ENCODE results near the gene FANCC.
"Not testable (repeated sequence)": the region's sequence is repeated elsewhere in the genome, so short reads cannot be mapped to it uniquely, and the experiment has no call there.

FANCC gene

DNA sequence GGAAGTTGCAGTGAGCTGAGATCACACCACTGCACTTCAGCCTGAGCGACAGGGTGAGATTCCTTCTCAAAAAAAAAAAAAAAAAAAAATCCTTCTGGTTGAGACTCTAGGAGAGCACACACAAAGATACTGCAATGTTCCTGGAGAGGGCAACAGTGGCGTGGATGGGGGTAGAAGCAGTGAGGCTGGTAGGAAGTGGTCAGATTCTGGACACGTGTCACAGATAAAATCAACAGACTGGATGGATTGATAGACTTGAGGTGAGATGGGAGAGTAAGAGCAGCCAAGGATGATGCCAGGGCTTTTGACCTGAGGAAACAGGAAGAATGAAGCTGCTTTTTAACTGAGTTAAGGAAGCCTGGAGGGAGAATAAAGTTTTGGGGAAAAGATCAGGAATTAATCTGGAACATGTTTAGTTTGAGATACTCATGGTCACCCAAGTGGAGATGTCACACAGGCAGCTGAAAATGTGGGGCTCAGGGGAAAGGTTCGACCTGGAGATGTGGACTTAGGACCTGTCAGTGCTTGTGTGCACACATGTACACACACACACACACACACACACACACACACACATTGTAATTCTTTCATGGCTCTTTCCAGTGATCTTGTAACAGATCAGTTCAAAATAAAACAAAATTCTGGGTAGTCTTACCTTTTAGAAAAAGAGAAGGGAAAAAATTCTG lies 88.1 kb downstream of the FANCC start:
- DNase-seq (ENCODE audit: low read depth in 3 of 3), result no peak

DNA sequence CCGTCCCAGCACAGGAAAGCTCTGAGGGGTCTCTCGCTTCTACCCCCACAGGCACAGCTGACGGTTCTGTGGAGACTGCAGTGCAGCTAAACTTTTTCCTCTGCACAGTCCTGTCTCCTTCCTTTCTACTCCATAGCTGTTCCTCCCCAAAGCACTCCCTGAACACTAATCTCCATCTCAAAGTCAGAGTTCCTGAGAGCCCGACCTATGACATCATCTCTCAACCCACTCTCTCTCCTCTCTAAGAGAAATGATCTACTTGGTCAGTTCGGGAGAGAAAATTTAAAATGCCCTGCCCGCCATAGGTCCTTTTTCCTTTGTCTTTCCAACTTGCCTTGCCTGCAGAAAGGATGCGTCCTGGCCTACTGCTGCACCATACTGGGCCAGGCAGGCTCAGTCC lies 90.6 kb downstream of the FANCC start:
- no peak for DNase-seq (ENCODE audit: low read depth in 3 of 3)

DNA sequence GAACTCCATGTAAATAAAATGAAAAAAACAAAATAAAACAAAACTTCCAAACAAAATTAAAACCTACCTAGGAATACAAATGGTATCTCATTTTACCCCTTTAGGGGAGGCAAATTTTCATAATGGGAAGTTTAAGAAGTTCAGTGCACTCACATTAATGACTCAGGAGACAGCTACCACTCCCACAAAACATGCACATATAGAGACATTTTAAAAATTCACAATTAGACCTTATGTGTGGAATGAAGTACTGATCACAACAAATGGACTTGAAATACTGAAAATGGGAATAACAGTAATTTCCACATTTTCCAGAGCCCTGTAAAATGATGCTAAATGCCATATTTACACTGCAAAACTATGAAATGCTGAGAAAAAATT lies 91.8 kb downstream of the FANCC start:
- no peak for DNase-seq (ENCODE audit: low read depth in 3 of 3)

DNA sequence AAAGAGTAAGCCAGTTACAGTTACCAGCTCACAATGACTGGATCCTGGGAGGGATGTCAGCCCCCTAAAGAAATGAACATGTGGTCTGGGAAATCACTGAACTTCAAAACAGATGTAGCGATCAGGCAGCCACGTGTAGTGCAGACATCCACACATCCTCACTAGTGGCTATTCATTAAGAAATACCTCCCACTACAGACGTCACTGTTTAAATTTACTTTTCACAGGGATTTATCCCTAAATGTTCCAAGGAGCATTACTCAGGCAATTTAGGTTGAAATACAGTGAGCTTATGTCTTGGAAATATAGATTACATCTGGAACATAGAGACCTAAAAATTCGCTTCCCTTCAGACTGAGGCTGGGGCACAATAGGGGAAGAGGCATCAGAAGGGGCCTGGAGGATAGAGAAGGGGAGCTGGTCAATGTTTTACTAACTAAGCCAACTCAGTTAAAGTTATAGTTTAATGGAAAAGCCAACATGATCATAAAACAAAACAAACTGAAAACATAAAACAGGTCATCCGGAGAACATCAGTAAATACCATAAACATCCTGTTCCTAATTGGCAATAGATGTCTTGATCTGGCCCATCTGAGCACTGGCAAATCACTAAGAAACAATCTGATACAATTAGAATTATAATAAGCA lies 92.3 kb downstream of the FANCC start:
- DNase-seq (ENCODE audit: low read depth in 3 of 3), result no peak

DNA sequence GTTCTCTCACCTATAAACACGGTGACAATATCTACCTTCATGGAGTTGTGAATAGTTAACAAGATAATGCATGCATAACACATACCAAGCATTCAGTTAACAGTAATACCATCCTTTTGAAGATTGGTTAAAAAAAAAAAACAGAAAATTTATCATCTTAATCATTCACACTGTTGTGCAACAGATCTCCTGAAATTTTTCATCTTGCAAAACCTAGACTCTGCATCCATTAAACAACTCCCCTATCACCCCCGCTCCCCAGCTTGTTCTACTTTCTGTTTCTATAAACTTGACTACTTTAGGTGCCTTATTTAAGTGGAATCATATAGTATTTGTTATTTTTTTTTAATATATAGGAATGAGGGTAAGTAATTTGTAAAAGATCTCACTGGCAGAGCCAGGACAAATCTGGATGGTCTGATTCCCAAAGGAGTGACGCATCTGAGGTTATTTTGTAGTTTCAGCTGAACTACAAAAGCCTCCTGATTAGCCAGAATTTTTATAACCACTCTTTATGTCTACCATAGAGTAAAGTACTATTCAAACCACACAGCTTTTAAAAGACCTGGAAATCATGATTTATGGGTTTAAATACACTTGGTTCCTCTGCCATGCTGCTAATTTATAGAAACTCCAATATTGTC lies 93.0 kb downstream of the FANCC start:
- no peak for DNase-seq (ENCODE audit: low read depth in 3 of 3)

DNA sequence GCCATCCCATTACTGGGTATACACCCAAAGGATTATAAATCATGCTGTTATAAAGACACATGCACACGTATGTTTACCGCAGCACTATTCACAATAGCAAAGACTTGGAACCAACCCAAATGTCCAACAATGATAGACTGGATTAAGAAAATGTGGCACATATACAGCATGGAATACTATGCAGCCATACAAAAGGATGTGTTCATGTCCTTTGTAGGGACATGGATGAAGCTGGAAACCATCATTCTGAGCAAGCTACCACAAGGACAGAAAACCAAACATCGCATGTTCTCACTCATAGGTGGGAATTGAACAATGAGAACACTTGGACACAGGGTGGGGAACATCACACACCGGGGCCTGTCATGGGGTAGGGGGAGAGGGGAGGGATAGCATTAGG lies 97.2 kb downstream of the FANCC start:
- not testable (repeated sequence) for DNase-seq (ENCODE audit: low read depth in 3 of 3)

DNA sequence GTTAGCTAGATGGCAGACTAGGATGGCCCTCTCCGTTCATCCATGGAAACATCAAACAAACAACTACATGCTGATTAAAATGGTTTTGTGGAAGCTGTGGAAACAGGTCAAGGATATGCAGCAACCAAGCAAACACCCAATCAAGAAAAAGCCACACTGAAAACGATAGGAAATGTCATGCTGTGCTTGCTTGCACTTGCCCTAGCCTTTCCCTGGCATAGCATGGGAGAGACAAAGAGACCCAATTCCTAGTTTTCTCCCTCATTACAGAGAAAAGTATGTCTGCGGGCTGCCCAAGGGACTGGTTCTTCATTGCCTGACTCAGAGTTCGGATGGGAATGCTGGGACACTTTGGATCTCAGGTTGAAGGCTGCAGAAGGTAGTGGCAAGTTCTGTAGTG lies 98.7 kb downstream of the FANCC start:
- no peak for DNase-seq (ENCODE audit: low read depth in 3 of 3)

DNA sequence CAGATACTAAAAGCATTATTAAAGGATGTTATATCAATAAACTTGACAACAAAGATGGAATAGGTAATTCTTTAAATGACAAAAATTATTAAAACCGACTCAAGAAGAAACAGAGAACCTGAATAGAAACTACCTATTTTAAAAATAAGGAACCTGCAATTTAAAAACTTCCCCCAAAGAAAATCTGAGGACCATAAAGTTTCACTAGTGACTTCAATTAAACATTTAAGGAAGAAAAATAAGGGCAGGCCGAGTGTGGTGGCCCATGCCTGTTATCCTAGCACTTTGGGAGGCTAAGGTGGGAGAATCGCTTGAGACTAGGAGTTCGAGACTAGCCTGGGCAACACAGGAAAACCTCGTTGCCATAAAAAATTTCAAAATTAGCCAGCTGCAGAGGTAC lies 99.6 kb downstream of the FANCC start:
- DNase-seq (ENCODE audit: low read depth in 3 of 3), result no peak

DNA sequence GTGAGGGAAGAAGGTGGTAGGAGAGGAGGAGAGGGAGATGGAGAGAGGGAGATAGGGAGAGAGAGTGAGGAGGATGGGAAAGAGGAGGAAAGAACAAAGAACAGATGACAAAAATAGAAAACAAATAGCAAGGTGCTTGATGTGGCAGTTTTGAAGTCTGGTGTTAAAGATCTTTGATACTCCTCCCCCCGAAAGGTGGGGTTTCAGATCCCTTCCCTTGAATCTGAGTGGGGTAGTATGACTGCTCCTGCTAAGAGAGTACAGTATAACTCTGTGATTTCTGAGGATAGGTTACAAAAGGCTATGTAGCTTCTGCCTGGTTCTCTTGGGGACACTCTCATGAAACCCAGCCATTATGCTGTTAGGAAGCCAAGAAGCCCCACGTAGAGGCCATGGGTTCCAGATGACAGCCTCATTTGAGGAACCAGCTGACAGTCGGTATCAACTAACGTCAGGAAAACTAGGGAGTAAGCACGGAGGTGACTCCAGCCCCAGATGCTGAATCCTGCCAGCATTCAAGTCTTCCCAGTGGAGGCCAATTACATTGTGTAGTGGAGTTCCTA lies 102.1 kb downstream of the FANCC start:
- no peak for DNase-seq (ENCODE audit: low read depth in 3 of 3)

DNA sequence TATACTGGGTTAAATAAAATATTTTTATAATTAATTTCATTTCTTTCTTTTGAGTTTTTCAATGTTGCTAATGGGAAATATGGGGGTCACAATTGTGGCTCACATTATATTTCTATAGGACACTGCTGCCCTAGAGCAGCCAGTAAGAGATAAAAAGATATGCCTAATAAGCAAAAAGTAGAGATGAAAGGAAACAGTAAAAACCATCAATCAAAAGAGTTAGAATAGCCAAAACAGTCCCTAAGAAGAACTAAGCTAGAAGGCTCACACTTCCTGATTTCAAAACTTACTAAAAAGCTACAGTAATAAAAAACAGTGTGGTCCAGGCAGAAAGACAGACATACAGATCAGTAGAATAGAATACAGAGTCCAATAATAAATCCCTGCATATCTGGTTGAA lies 104.4 kb downstream of the FANCC start:
- no peak for DNase-seq (ENCODE audit: low read depth in 3 of 3)

DNA sequence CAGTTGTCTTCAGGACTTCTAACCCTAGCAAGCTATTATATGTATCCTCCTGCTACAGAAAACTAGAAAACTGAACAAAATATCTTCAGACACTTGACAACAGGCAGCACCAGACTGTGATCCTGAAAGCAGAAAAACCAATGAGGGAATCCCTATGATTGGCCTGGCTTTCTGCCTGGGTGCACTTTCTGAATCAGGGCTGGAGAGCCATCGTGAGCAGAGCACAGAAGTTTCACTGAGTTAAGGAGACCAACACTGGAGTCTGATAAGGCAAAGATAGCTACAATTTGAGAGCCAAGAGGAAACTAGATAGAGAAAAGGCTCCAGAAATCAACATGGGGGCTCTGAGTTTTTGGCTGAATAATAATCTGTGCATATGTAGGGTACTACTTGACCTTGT lies 106.5 kb downstream of the FANCC start:
- no peak for DNase-seq (ENCODE audit: low read depth in 3 of 3)

DNA sequence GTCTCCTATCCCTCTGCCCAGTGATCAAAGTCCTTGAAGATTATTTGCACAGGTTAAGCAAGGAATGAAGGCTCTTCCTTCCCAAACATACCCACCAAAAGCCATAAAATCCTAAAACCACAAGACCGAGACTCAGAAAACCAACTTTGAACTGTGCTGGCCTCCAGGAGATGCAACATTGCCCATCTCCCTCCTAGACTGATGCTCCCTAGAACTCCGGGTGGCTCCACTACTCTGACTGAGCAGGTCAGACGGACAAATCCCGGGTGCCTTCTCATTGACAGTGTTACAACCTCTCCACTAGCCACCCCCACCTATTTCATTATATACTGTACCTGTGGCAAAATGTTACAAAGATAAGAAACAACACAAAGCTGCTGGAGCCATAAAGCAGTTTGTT lies 110.1 kb downstream of the FANCC start:
- DNase-seq (ENCODE audit: low read depth in 3 of 3), result no peak

DNA sequence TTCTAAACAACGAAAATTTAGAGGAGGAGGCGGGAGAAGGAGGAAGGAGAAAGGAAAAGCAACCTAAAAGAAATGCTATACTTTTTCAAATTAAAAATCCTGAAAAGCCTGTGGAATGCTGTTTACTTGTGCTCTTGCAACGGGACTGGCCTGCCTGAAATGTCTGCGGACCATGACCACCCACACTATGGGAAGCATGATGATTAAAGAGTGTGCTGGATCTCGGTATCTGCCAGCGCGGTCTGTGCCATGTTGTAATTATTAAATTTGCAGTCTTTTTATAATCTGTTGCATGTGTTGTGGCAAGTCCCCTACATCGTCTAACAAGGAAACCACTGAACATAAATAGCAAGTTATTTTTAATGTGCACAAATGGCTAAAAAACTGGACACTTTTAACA lies 111.4 kb downstream of the FANCC start:
- DNase-seq (ENCODE audit: low read depth in 3 of 3), result no peak

DNA sequence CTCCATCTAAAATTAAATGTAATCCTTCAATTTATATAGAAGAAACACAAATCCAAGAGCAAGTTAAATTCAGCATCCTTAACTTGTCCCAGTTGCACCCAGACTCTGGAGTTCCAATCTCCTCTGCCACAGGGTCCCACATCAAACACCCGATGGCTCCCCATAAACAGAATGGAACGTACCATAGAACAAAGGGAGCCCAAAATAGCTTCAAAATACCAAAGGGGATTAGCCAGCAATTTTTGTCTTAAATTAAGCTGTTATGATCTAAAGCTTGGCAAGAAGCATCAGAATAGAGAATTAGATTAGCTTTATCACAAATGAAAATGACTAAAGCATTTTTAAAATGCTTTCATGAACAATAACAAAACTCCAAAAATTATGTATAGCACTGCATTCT lies 112.8 kb downstream of the FANCC start:
- no peak for DNase-seq (ENCODE audit: low read depth in 3 of 3)

DNA sequence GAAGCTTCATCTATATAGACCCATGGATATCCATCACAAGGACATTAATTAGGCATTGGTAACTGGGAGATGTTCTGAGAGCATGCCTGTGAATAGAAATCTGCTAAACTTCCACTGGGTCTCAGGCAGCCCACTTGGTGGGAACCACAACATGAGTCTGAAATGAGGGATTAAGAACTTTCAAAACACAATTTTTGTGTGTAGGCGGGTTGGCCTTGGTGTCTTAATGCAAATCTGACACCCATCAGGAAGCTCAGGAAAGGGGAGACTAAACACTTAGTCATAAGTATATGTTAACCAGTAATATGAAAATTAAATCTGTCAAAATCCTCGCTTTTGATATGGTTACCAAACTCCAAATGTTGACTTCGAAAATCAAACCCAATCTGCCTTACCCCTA lies 113.2 kb downstream of the FANCC start:
- no peak for DNase-seq (ENCODE audit: low read depth in 3 of 3)

DNA sequence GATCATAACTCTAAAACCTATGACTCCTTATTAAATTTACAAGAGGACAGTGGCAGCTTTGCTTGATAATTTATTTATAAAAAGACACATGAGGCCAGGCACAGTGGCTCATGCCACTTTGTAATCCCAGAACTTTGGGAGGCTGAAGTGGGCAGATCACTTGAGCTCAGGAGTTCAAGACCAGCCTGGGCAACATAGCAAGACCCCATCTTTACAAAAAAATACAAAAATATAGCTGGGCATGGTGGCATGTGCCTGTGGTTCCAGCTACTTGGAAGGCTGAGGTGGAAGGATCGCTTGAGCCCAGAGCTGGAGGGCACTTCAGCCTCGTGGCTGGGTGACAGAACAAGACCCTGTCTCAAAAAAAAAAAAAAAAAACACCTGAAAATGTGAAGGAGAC lies 114.5 kb downstream of the FANCC start:
- not testable (repeated sequence) for DNase-seq (ENCODE audit: low read depth in 3 of 3)

DNA sequence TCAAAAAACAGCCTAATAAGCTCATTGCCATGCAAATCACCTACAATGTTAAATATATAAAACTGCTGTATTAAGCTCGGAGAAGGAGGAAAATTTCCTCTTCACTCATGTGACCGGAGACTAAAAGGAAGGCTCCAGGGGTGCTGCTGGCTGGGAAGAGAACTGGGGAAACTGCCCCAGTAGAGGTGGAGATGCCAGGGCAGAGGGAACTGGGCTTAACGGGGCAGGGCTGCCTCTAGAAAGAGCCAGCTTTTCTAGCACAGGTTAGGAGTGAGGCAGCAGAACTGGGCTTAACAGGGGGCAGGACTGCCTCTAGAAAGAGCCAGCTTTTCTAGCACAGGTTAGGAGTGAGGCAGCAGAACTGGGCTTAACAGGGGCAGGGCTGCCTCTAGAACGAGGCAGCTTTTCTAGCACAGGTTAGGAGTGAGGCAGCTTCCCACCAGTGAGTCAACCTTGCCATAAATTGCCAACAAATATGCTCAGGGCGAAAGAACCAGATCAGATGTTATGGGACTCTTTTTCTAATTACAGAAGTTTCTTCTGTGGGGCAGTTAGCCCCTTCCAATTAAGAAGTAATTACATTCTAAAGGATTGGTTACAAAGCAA lies 115.3 kb downstream of the FANCC start:
- no peak for DNase-seq (ENCODE audit: low read depth in 3 of 3)

DNA sequence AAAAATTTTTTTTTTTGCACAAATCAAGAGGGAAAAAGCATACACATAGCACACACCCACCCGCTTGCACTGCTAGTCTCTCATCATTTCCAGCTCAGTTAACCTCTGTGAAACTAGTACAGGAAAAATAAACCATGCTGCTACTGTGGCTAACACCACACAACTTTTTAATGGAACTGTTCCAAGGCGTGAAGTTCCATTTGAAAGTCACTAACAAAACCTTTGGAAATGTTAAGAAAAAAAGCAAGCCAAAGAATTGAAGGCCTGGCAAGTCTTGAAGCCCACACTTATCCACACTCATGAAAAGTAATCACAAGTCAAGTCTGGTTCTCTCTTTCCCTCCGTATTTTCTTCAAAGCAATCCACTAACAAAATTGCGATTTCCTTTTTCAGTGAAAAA lies 116.3 kb downstream of the FANCC start:
- DNase-seq (ENCODE audit: low read depth in 3 of 3), result no peak

DNA sequence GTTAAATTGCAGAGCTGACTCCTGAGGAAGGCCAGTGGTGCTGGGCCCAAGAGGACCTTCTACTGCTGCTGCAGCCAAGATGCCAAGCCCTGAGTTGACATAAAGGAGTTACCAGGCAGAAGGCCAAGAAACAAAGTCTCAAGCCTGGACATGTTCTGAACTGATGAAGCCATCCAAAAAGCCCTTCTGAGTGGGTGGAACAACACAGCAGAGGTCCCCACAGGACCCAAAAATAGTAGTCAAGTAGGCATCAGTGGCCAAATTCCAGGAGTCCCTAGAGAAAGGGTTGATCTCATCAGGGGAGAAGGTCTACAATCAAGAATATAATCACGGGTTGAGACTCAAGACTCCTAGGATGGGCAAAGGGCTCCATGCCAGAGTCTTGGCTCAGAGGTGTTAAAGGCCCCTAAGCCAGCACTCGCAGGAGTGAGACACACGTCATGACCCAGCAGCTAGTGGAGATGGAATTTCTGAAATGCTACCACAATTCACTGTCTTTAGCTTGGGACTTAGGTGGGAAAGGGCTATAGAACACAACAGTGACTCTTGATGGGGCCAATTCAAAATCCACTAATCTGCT lies 119.7 kb downstream of the FANCC start:
- no peak for DNase-seq (ENCODE audit: low read depth in 3 of 3)

DNA sequence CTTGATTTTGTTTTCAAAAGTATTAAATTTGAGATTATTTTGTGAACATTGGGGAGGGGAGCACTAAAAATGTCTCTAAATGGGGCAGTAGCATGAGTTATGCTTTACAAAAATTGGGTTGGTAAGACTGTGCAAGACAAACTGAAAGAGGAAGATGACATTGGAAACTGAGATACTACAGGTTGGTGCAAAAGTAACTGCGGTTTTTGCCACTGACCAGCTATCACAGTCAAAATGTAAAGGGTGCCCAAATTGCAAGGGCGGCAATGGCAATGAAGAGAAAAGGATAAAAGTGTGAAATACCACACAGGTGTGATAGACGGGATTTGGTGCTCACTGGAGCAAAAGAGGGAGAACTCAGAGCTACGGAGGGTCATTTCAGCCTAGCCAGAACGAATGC lies 124.0 kb downstream of the FANCC start:
- DNase-seq (ENCODE audit: low read depth in 3 of 3), result no peak

DNA sequence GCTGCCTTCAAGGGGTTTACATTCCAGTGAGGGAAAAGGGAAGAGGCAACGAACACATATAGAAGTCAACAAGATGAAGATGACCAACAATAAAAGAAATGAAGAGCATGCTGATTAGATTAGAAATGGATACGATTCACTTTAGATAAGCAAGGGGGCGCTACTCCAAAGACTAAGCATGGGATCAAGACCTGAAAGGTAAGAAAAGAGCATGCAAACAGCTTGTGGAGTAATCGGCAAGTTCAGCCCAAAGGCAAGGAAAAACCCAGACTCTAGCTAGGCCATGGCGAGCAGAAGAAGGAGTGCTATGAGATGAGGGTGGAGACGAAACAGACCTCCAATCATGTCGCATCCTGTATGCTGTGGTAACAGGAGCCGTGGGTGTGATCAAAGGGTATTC lies 124.4 kb downstream of the FANCC start:
- no peak for DNase-seq (ENCODE audit: low read depth in 3 of 3)

DNA sequence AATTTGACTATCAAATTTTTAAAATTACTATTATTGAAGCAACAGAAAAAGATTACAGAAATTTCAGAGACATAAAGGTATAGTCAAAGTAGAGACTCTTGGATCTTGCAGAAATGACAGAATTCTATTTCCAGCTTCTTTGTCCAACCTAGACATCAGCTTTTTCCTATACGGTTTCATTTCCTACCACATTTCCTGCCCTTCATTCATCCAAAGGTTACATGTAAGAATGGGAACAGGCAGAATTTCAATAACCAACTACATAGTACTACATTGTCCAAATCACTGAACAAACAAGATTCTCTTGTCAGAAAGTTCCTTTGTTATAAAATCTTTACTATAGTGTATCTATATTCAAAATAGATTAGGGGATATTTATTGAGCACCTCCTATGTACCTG lies 124.9 kb downstream of the FANCC start:
- no peak for DNase-seq (ENCODE audit: low read depth in 3 of 3)
